CD4-positive, alpha-beta T cell treated with Interleukin-2 at 100 ng/mL for 4 hours (primary cell): ENCODE measurements around the gene C15orf39.
"Not testable (repeated sequence)": the region's sequence is repeated elsewhere in the genome, so short reads cannot be mapped to it uniquely, and the experiment has no call there.

Experiments used
- DNase-seq: peaks from one replicate; pipeline ENCODE4 v3.0.0-alpha.2; 2020; ENCODE audit warnings: low spot score

Gene C15orf39

GRCh38 chr15:75212200-75212858 lies 10.6 kb downstream of the C15orf39 start:
- no peak for DNase-seq

DNA sequence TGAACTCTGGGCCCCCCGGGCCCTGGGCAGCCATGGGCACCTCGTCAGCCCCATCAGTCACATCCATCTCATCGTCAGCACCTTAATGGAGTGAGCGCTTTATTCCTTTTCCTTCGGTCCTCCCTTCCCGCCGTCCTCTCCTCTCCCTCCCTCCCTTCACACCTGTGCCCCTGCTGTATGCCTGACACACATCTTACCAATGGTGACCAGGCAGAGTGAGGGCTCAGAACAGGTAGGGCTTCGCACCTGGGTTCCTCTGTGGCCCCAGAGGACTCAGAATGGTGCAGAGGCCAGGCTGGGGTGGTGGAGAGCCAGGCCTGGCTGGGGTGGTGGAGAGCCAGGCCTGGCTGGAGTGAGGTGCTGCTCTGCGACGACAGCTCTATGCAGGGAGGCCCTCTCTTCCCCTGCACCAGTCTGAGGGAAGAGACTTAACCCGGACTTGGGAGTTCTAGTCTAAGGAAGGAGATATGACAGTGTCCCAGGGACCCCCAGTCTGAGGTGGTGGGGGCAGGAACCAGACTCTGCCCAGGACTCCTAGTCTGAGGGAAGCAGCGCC lies 11.6 kb downstream of the C15orf39 start:
- no peak for DNase-seq

- DNase-seq = no peak
Measured at GRCh38 chr15:75213768-75214221, 12.1 kb downstream of the C15orf39 start.

DNA sequence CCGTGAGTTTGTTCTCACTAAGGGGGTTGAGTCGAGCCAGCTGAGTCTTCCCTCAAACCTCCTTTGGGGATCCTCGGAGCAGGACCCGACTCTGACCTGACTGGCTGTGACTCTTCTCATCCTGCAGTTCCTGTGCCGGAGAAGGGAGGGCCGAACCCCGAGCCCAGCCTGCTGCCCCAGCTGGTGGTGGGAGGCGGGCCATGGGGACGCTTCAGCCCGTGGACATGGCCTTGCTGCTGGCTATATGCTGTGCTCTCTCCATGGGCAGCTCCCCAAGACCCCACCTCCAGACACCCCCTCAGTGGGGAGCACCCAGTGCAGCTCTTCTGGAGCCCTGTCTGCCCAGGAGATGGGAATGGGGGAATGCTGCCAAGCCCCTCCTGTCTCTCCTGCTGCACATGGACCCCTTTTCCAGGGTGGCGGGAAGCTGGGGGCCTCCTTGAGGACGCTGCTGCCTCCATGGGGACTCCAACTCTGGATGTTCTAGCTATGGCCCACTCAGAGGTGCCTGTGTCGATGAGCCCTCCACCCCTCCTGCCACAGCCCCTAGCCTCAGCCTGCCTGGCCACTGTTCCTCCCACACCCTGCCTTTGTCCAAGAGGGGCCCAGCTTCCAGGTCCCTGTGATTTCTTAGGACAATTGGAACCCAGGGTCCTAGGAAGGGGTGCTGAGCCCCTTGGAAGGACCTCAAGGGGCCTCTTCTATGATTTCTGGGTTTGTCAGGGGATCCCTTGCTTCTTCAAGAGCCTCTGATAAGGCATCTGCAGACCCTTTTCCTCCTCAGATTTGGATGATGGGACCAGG lies 12.8 kb downstream of the C15orf39 start:
- DNase-seq = no peak

DNA sequence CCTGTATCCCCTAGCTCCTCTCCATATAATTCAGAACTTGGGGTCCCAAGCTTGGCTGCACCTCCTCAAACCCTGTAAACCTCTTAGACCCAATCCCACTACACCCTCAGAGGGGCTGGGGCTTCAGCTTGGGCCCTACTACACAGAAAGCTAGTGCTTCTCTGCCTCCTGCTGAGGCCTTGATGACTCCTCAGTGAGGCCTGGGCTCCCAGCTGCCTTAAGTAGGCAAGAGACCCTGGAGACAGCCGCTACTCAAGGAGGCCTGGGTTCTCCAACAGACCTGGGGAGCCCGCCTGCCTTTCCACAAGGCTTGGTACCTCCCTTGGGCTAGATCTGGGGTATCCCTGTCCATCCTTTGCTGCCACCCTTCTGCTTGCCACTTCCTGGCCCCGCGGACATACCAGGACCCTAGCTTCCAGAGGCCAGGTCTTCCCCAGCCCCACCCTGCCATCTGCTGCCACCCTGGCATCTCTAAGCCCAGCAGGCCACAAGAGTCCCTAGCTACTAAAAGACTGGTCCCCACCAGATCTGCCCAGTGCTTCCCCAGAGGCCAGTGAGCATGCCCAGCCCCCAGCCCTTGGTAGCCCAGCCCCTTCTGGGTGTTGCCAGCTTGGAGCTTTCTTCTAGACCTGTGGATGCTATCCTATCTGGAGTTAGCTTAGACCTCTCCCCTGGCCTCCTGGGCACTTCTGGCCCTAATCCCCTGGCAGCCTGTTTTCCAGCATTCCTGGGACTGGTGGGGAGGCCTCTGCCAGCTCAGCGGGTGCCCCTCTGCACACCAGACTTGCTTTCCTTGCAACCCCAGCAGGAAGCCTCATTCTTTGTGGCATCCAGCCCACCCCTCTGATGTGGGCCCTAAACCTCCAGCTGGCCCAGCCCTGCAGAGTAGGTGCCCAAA lies 13.7 kb downstream of the C15orf39 start:
- no peak for DNase-seq

GRCh38 chr15:75217012-75217411 lies 15.3 kb downstream of the C15orf39 start:
- no peak for DNase-seq

DNA sequence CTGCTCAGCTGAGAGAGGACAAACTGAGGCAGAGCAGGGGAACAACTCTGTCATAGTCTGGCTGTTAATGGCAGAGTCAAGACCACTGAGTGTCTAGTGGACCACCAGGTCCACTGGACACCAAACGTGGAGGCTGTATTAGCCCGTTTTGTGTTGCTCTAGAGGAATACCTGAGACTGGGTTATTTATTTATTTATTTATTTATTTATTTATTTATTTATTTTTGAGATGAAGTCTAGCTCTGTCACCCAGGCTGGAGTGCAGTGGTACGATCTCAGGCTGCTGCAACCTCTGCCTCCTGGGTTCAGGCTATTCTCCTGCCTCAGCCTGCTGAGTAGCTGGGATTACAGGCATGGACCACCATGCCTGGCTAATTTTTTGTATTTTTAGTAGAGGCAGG lies 15.9 kb downstream of the C15orf39 start:
- DNase-seq = not testable (repeated sequence)

GRCh38 chr15:75219507-75219929 lies 17.8 kb downstream of the C15orf39 start:
- not testable (repeated sequence) for DNase-seq

DNA sequence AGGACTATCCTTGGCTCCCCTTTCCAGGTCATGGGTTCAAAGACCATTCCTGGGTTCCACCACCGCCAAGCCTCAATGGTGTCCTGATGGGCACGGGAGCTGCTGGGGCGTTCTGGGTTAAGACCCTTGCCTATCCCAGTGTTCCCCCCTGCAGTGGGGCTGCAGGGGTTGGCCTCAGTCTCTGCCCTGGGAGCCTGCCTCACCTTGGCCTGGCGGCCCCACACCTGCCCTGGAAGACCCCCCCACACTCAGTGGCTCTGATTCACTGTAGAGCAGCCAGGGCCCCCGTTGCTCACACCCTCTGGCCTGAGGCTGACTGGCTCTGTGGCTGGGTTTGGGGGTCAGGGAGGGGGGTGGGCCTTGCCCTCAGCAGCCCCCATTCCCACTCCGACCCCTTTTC lies 22.0 kb downstream of the C15orf39 start:
- no peak for DNase-seq

DNA sequence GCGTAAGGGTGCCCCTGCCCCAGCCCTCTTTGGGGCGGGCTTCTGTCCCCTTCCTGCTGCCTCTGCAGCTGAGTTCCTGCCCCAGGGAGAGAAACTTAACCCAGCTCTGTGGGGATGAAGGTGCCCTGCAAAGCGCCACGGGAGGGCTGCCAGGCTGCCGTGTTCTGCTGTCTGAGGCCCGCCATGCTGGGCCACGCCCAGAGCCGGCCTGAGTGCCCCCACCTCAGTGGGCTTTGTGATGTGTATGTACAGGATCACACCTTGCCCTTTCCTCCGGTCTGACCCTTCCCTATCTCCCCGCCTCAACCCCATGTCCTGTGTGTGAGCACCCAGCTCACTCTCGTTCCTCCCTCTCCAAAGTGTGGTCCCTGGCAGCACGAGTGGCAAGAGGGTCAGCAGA lies 22.6 kb downstream of the C15orf39 start:
- DNase-seq = no peak

DNA sequence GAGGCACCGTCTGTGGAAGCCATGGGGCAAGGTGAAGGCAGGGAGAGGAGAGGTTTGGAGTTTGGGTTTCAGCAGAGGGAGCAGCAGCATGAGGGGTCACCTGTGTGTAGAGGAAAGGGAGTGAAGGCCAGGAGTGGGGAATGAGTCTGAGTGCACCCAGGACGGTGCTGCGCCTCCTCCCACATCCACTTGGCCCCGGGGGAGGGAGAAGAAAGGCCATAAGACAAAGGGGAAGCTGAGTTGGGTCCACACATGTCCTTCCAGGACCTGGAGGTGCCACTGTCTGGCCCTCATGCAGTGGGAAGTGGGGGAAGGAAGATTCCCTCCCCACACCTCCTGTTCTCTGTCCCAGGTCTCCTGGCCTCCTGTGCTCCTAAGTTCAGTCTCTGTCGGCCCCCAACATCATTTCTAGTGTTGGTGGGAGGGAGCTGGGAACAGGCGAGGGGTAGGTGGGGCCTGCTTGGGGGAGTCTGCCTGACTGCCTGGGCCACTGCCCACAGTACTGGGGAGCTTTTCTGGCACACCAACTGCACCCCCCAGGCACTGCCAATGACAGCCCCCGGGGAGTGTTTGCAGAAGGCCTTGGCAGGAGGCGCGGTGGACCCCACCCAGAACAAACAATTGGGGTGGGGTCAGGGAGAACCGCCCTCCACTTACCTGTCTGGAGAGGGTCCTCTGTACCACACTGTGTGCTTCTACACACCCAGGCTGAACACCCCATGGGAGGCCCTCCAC lies 23.6 kb downstream of the C15orf39 start:
- DNase-seq = not testable (repeated sequence)

GRCh38 chr15:75225951-75226732 lies 24.5 kb downstream of the C15orf39 start:
- DNase-seq = no peak

- DNase-seq = not testable (repeated sequence)
Measured at GRCh38 chr15:75227112-75227511, 25.4 kb downstream of the C15orf39 start.

DNA sequence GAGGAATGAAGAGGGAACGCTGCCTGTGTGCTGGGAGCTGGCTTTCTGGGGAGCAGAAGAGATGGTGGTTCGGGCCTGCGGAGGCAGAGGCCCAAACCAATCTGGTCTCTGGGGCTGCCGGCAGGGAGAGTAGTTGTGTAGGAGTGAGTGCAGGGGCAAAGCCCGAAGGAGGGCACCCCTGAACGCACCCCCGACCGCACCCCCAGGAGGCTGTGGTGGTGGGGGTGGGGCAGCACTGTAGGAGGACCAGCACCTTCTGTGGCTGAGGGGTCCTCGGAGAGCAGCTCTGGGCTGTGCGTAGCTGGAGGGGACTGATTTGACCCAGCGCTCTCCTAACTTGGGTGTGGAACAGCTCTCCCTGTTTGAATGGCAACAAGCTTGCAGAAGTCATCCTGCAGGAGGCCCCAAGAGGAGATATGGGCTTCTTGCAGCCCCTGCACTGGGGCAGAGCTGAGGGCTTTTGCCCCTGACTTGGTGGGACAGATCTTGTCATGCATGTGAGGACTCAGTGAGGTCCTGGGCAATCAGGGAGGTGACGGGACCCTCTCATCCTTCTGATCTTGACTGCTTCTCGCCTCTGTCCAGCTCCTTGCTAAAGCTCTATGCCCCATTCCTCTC lies 26.1 kb downstream of the C15orf39 start:
- DNase-seq = no peak

DNA sequence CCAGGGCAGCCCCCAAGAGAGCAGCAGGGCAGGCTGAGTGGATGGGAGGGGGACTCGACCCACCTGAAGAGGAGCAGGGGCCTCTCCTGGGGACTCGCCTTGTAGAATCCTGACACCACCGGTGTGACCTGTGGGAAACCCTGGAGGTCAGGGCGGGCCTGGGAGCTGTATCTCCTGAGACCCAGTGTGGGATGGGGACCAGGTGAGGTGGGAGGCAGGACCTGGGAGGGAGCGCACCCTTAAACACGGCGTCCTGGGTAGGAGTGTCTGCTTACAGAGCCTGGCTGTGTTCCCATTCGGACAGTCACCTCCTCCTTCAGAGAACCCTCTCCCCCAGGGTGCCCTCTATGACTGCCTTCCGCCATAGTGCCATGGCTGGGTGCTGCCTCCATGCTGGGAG lies 27.1 kb downstream of the C15orf39 start:
- no peak for DNase-seq

- no peak for DNase-seq
Measured at GRCh38 chr15:75229191-75230015, 27.7 kb downstream of the C15orf39 start.

- no peak for DNase-seq
Measured at GRCh38 chr15:75230016-75230343, 28.3 kb downstream of the C15orf39 start.

DNA sequence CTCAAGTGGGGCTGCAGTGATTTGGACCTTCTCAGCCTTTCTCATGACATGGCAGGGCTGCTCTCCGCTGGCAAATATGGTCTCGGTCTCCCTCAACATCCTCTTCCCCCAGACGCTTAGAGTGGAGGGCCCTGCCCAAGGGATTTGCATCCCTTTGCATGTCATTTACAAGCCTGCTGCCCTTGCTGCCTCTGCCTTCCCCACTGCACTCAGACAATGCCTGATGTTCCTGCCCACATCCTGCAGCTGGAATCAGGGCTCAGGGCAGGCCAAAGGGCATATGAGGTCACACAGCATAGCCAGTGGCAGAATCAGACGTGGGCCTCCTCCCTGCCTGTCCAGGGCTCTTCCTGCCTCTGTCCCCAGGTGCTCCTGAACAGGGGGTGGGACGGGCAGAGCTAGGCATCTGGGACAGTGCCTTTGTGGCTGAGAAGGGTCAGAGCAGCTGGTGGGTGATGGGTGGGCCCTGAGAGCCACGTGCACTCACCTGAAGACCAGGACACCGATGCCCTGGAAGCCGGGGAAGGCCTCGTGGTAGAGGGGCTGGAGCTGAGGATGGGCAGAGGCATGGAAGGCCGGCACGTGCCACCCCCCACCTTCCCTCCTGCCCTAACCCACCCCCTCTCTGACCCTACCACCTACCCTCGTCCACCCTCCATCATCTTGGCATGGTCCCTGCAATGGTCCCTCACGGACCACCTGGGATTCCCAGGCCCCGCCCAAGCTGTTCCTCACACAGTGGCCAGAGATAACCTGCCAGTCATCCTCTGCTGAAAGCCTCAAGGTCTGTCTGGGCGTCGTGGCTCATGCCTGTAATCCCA lies 29.1 kb downstream of the C15orf39 start:
- no peak for DNase-seq
